ENCODE measurements around the gene CBARP. TPM values are rescaled to one million over a fixed set of nuclear protein-coding genes. Genes with fewer than 3 reads are reported as not detected.

CBARP gene
- total and polyA plus RNA-seq, 9 of the 15 experiments (the other 6 are each of a cell fraction or from before 2014, with no cell fraction given): 0.03 to 8.9 (median 1.2) TPM; not detected in 1

DNA sequence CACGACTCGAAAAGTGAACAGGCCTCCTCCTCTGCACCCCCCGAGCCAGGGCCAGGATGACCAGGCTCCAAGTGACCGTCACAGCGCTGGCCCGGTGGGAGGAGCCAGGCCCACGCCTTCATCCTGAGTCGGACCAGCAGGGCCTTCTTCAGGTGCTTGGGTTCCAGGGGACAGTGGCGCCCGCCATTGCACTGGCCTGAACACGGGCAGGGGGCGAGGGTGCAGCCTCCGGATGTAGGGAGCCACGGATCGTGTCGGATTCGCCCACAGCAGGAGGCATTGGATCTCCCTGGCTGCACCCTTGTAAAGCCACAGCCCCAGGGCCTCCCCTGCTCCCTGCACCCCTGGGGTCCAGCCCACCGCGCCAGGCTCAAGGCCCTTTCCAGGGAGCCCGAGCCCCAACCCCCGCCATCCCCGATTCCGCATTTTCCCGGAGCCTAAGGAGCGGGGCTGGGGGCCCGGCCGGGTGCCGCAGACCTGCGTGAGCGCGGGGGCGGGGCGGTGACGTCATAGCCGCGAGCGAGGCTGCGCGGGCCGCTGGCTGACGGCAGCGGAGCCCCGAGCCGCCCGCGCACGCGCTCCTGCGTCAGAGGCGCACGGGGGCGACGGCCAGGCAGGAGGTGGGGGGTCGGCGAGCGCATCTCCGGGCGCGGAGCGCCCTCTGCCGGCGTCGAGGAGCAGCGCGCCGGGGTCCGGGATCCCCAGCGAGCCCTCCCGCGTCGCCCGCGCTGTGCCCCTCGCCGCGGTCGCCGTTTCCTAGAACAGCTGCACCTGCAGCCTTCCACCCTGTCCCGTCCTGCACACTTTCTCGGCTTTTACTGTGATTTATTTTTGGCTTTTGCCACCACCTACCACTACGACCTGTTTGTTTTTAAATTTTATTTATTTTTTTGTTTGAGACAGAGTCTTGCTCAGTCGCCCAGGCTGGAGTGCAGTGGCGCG lies 2.3 kb upstream of the CBARP start (continued):
- TF ChIP-seq, protein P1, sequence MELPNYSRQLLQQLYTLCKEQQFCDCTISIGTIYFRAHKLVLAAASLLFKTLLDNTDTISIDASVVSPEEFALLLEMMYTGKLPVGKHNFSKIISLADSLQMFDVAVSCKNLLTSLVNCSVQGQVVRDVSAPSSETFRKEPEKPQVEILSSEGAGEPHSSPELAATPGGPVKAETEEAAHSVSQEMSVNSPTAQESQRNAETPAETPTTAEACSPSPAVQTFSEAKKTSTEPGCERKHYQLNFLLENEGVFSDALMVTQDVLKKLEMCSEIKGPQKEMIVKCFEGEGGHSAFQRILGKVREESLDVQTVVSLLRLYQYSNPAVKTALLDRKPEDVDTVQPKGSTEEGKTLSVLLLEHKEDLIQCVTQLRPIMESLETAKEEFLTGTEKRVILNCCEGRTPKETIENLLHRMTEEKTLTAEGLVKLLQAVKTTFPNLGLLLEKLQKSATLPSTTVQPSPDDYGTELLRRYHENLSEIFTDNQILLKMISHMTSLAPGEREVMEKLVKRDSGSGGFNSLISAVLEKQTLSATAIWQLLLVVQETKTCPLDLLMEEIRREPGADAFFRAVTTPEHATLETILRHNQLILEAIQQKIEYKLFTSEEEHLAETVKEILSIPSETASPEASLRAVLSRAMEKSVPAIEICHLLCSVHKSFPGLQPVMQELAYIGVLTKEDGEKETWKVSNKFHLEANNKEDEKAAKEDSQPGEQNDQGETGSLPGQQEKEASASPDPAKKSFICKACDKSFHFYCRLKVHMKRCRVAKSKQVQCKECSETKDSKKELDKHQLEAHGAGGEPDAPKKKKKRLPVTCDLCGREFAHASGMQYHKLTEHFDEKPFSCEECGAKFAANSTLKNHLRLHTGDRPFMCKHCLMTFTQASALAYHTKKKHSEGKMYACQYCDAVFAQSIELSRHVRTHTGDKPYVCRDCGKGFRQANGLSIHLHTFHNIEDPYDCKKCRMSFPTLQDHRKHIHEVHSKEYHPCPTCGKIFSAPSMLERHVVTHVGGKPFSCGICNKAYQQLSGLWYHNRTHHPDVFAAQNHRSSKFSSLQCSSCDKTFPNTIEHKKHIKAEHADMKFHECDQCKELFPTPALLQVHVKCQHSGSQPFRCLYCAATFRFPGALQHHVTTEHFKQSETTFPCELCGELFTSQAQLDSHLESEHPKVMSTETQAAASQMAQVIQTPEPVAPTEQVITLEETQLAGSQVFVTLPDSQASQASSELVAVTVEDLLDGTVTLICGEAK (IDR thresholded peaks at IDR 0.05): 0 out of 2 replicates have a peak, but pooled peaks have one; percentile 17
- TF ChIP-seq, protein P1 (CRISPR knock-in tag; IDR thresholded peaks at IDR 0.05): no peak
- TF ChIP-seq ADNP (tag; IDR thresholded peaks at IDR 0.05): no peak
- TF ChIP-seq PCBP1 (IDR thresholded peaks at IDR 0.05; ENCODE audit: low read depth, low read length, poor library complexity, severe bottlenecking): no peak
- TF ChIP-seq ZNF76 (CRISPR knock-in tag; IDR thresholded peaks at IDR 0.05; ENCODE audit: borderline replicate concordance): no peak
- TF ChIP-seq TCF7 (IDR thresholded peaks at IDR 0.05; ENCODE audit: borderline replicate concordance): 0 out of 2 replicates have a peak, but pooled peaks have one; percentile 31
- TF ChIP-seq SMAD4 (CRISPR knock-in tag; conservative IDR thresholded peaks at IDR 0.05): peak; percentile 80
- no peak for TF ChIP-seq BRF2 (IDR thresholded peaks at IDR 0.05; ENCODE audit: borderline replicate concordance, insufficient read depth, insufficient read length)
- TF ChIP-seq ATF1 (CRISPR knock-in tag; IDR thresholded peaks at IDR 0.05): peak; percentile 64
- TF ChIP-seq ATF1 (tag; IDR thresholded peaks at IDR 0.05): peak; percentile 98
- TF ChIP-seq CTBP1 (IDR thresholded peaks at IDR 0.05; ENCODE audit: borderline replicate concordance): peak; percentile 95
- peak; percentile 91 for TF ChIP-seq JUNB (CRISPR knock-in tag; conservative IDR thresholded peaks at IDR 0.05)
- TF ChIP-seq, protein P2, sequence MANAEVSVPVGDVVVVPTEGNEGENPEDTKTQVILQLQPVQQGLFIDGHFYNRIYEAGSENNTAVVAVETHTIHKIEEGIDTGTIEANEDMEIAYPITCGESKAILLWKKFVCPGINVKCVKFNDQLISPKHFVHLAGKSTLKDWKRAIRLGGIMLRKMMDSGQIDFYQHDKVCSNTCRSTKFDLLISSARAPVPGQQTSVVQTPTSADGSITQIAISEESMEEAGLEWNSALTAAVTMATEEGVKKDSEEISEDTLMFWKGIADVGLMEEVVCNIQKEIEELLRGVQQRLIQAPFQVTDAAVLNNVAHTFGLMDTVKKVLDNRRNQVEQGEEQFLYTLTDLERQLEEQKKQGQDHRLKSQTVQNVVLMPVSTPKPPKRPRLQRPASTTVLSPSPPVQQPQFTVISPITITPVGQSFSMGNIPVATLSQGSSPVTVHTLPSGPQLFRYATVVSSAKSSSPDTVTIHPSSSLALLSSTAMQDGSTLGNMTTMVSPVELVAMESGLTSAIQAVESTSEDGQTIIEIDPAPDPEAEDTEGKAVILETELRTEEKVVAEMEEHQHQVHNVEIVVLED (CRISPR knock-in tag; IDR thresholded peaks at IDR 0.05): peak; percentile 93

Measured in K562 (cell line).